ENCODE measurements around the gene FER. TPM values are rescaled to one million over a fixed set of nuclear protein-coding genes. Genes with fewer than 3 reads are reported as not detected.

FER gene
- total and polyA plus RNA-seq, 8 donors = 1.7 to 218 (median 24.0) TPM

DNA sequence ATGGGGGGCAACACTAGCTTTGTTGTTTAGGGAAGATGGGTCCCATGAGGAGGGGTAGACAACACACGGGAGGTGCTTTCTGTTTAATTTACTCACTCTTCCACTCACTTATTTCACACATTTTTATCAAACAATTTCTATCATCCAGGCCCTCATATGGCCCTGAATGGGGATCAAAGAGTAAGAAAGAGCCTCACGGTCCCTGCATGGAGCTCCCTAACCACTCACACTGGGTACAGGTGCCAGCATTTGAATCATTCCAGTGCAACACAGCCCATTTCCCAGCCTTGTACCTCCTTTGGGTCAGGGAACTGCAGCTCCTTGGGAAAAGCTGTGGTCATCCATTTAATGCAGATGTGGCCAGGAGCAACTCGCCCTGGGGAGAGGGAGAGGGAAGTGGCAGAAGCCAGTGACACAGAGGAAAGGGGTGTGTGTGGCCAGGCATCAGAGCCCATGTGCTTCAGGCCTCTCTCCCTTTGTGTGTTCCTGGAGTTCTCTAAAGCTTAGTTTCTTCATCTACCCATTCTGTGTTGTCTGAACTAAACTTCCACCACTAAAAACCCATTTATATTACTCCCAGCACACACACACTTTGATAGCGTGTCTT lies 476.7 kb downstream of the FER start:
- Histone ChIP-seq H3K27me3 (no peaks in the 10 kb centered on the region), H3K9me3 (peaks cover 0 to 1% (median 0%) of the 10 kb centered on the region in 4 donors), H3K36me3 (no peaks in the 10 kb centered on the region), H3K4me1 (no peaks in the 10 kb centered on the region), H3K27ac (no peak overlapping the region), H3K4me3 (no peak overlapping the region)
- TF ChIP-seq, protein P1, sequence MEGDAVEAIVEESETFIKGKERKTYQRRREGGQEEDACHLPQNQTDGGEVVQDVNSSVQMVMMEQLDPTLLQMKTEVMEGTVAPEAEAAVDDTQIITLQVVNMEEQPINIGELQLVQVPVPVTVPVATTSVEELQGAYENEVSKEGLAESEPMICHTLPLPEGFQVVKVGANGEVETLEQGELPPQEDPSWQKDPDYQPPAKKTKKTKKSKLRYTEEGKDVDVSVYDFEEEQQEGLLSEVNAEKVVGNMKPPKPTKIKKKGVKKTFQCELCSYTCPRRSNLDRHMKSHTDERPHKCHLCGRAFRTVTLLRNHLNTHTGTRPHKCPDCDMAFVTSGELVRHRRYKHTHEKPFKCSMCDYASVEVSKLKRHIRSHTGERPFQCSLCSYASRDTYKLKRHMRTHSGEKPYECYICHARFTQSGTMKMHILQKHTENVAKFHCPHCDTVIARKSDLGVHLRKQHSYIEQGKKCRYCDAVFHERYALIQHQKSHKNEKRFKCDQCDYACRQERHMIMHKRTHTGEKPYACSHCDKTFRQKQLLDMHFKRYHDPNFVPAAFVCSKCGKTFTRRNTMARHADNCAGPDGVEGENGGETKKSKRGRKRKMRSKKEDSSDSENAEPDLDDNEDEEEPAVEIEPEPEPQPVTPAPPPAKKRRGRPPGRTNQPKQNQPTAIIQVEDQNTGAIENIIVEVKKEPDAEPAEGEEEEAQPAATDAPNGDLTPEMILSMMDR (IDR thresholded peaks at IDR 0.05) = no peak
- TF ChIP-seq POLR2A (IDR thresholded peaks at IDR 0.05) = no peak
- TF ChIP-seq EP300 (IDR thresholded peaks at IDR 0.05) = no peak
- no peak for TF ChIP-seq POLR2AphosphoS5 (IDR thresholded peaks at IDR 0.05)
- intact Hi-C loops (cut with DNase I; ENCODE audit: low total_unique reads) = no loop called here
- no peak for DNase-seq
- WGBS, 5 donors = 82 to 90% (median 86%) methylated on average over 4 of the region's 4 CpGs

DNA sequence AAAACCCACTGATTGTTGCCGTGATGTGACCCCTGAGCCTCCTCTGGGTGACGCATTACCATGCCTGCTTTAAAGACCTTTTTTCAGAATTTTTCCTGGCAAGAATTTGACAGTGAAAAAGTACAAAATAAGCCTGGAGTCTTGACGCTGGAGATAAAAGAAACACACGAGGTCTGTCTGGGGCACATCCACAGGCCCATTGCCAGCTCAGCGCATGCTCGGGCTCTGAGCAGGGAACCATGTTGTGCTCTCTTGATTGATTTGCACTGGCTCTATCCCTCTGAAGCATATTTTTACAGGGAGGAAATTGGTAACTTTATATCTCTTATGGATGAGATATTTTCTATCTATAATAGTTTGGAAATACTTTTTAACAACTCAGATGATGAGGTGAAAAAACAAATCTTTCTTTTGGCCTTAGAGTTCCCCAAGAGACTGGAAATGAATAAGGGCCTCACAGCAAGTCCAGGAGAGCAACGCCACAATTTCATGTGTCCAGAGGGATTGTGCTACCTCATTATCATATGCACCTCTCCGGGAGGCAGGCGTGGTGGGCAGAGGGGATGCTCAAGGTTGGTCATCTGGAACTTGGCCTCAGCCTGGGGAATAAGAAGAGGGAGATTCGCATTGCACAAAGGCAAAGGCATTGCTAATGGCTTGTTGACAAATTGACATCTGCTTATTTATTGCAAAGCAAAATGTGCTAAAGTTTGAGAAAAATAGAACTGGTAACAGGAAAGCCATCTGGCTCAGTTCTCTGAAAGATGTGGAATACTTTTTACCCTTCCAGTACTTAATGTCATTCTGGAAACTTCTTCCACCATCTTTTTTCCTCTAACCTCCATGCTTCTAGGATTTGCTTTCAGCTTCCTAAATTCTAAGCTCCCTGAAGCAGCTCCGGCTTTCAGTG lies 478.3 kb downstream of the FER start:
- H3K36me3 ChIP-seq = no peaks in the 10 kb centered on the region
- no peaks in the 10 kb centered on the region for H3K4me1 ChIP-seq
- DNase-seq = peak in 1 of 2 donors; percentile 28
- H3K4me3 ChIP-seq = no peak overlapping the region
- H3K27me3 ChIP-seq = no peaks in the 10 kb centered on the region
- intact Hi-C loops (cut with DNase I; ENCODE audit: low total_unique reads) = no loop called here
- no peak overlapping the region for H3K27ac ChIP-seq
- TF ChIP-seq, protein P1 (IDR thresholded peaks at IDR 0.05) = no peak
- no peak for TF ChIP-seq EP300 (IDR thresholded peaks at IDR 0.05)
- TF ChIP-seq POLR2A (IDR thresholded peaks at IDR 0.05) = no peak
- no peak for TF ChIP-seq POLR2AphosphoS5 (IDR thresholded peaks at IDR 0.05)
- WGBS, 5 donors = 73 to 80% (median 78%) methylated on average over 11 of the region's 11 CpGs
- no peaks in the 10 kb centered on the region for H3K9me3 ChIP-seq

DNA sequence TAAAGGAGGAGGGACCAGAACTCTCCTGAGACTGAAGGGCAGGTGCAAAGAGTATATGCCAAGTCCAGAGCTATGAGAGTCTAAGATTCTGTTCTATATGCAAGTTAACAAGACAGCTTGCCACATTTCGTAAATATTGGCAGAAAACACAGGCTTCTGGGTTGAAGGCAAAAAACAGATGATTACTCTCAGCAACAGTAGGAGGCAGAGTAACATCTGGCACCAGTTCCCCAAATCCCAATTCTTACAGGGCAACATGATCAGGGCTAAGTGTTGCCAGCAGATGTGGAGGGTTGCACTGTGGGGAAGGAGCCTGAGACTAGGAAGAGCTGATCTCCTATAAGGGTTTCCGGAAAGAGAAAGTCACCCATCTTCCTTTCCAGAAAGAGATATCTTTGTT lies 482.7 kb downstream of the FER start:
- H3K27ac ChIP-seq = no peak overlapping the region
- TF ChIP-seq EP300 (IDR thresholded peaks at IDR 0.05) = no peak
- TF ChIP-seq POLR2AphosphoS5 (IDR thresholded peaks at IDR 0.05) = no peak
- TF ChIP-seq, protein P1 (IDR thresholded peaks at IDR 0.05) = no peak
- no peak for TF ChIP-seq POLR2A (IDR thresholded peaks at IDR 0.05)
- intact Hi-C loops (cut with DNase I; ENCODE audit: low total_unique reads) = no loop called here
- peaks cover 0 to under 1% (median 0%) of the 10 kb centered on the region in 4 donors for H3K9me3 ChIP-seq
- DNase-seq = no peak
- WGBS, 5 donors = 87 to 100% (median 89%) methylated on average over 2 of the region's 2 CpGs
- H3K4me3 ChIP-seq = no peak overlapping the region
- H3K27me3 ChIP-seq = no peaks in the 10 kb centered on the region
- no peaks in the 10 kb centered on the region for H3K4me1 ChIP-seq
- H3K36me3 ChIP-seq = no peaks in the 10 kb centered on the region

DNA sequence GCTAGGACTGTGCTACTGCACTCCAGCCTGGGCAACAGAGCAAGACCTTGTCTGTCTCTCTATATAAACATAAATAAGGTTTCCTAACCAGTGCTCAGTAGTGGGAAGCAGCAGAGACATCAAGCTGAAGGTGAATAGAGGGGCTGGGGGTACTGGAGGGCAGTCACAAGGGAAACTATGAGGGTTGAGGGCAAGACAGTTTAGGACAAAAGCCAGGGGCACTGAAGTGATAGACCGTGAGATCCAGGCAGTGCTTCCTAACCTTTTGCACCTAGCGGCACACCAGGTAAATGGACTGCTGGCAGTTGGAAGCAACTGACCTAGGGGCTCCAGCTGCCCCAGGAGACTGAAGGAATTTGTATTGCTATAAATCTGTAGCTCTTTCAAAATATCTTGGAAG lies 483.6 kb downstream of the FER start:
- Histone ChIP-seq H3K27ac (no peak overlapping the region), H3K9me3 (peaks cover 0 to 10% (median 2%) of the 10 kb centered on the region in 4 donors), H3K4me1 (no peaks in the 10 kb centered on the region), H3K27me3 (no peaks in the 10 kb centered on the region), H3K36me3 (no peaks in the 10 kb centered on the region), H3K4me3 (no peak overlapping the region)
- WGBS, 5 donors = 85 to 97% (median 91%) methylated on average over 2 of the region's 2 CpGs
- DNase-seq = no peak
- TF ChIP-seq POLR2A (IDR thresholded peaks at IDR 0.05) = no peak
- no peak for TF ChIP-seq EP300 (IDR thresholded peaks at IDR 0.05)
- TF ChIP-seq, protein P1 (IDR thresholded peaks at IDR 0.05) = no peak
- no peak for TF ChIP-seq POLR2AphosphoS5 (IDR thresholded peaks at IDR 0.05)
- intact Hi-C loops (cut with DNase I; ENCODE audit: low total_unique reads) = no loop called here
